Stomach smooth muscle (tissue), 2 donors: ENCODE measurements around the gene C2CD2.

Source experiments
- H3K27ac ChIP-seq: one replicate; pipeline ENCODE4 v1.7.0; 2013; ENCODE audit warnings: mild to moderate bottlenecking, low read length, inconsistent platforms
- H3K27me3 ChIP-seq, 2 donors: one replicate each; pipeline ENCODE4 v1.7.0; 2013; ENCODE audit warnings: low read length in 2 of 2; ENCODE audit not compliant: insufficient read depth in 2 of 2, control insufficient read depth in 1 of 2
- H3K36me3 ChIP-seq, 2 donors: one replicate each; pipeline ENCODE4 v1.7.0; 2013; ENCODE audit warnings: low read length in 2 of 2; ENCODE audit not compliant: control insufficient read depth in 2 of 2, insufficient read depth in 2 of 2
- H3K4me1 ChIP-seq: one replicate; pipeline ENCODE4 v1.7.0; 2013; ENCODE audit warnings: low read length; ENCODE audit not compliant: control insufficient read depth, insufficient read depth
- H3K4me3 ChIP-seq, 2 donors: one replicate each; pipeline ENCODE4 v1.7.0; 2013; ENCODE audit warnings: low read length in 2 of 2
- H3K9ac ChIP-seq, 2 donors: one replicate each; pipeline ENCODE4 v1.7.0; 2013; ENCODE audit warnings: low read length in 2 of 2, mild to moderate bottlenecking in 1 of 2
- H3K9me3 ChIP-seq, 2 donors: one replicate each; pipeline ENCODE4 v1.7.0; 2013; ENCODE audit warnings: low read length in 2 of 2; ENCODE audit not compliant: control insufficient read depth in 2 of 2
- donor health status: healthy.
- donor health status: Pancreatic carcinoma.

Gene C2CD2

DNA sequence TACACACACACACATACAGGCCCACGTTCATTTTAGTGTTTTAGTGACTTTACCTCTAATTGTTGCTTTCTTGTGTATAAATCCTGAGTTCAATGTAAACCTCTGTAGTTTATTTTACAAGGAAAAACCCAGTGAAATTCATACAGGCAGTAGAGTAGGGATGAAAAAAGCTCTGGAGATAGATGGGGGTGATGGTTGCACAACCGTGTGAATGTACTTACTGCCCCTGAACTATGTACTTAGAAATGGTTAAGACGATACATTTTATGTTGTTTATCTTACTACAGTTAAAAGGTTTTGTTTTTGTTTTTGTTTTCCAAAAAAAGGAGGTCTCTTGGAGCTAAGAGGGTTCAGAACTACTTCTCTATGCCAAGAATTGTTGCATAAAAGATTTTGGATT, 45.0 kb downstream of the C2CD2 start:
- Histone ChIP-seq H3K9ac (no peak overlapping the region), H3K9me3 (no peaks in the 10 kb centered on the region), H3K27me3 (no peaks in the 10 kb centered on the region)

DNA sequence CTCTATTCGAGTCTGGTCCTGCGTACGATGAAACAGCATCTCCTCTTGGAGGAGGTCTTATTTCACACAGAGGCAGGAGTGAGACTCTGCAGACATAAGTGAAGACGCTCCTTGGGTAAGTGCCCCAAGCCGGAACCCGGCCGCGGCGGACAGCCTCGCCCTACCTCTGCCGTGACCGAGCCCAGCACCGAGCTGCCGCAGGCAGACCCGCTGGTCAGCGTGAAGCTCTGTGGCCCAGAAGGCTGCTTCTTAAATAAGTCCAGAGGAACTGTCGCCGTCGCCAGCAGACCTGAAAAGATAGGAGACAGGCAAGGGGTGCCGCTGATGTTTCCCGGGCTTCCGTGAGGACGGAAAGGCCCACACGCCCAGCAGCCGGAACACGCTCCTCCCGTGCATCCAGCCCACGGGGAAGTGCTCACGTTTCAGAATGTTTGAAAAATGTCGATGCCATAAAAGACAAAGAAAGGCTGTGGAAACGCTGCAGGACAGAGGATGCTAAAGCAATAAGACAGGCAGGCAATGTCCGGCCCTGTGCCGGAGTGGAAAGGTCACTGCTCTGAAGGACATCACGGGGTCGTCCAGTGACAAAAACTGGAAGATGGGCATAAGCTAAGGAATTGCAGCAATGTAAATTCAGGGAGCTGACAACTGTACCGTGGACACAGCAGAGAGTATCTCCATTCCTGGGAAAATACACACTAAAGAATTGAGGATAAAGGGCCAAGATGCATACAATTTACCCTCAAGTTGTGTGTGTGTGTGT, 46.1 kb downstream of the C2CD2 start:
- Histone ChIP-seq H3K27ac (no peak overlapping the region), H3K36me3 (peaks cover 37 to 49% of the 10 kb centered on the region in 2 donors), H3K4me1 (no peaks in the 10 kb centered on the region), H3K27me3 (no peaks in the 10 kb centered on the region), H3K9ac (no peak overlapping the region), H3K4me3 (no peak overlapping the region), H3K9me3 (no peaks in the 10 kb centered on the region)

More for the DNA sequence above, 45.0 kb downstream of the C2CD2 start:
- Histone ChIP-seq H3K36me3 (peaks cover 39 to 50% of the 10 kb centered on the region in 2 donors), H3K4me3 (no peak overlapping the region), H3K27ac (no peak overlapping the region), H3K4me1 (no peaks in the 10 kb centered on the region)

DNA sequence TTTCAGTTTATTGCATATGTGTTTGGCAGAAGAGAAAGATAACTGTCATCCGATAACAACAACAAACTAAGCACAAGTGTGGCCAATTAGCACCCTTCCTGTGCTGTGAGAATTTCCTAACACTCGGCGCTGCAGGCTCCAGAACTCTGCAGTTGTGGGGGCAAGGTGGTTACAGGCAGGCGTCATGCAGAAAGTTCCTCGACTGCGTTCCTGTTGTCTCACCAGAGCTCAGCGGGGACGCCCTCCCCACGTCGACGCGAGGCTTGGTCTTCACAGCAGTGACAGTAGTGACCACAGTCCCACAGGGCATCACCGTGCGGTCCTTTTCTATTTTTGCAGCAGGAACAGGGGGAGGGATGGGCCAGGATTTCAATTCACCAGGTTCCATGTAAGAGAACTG, 47.0 kb downstream of the C2CD2 start:
- H3K4me3 ChIP-seq = no peak overlapping the region

DNA sequence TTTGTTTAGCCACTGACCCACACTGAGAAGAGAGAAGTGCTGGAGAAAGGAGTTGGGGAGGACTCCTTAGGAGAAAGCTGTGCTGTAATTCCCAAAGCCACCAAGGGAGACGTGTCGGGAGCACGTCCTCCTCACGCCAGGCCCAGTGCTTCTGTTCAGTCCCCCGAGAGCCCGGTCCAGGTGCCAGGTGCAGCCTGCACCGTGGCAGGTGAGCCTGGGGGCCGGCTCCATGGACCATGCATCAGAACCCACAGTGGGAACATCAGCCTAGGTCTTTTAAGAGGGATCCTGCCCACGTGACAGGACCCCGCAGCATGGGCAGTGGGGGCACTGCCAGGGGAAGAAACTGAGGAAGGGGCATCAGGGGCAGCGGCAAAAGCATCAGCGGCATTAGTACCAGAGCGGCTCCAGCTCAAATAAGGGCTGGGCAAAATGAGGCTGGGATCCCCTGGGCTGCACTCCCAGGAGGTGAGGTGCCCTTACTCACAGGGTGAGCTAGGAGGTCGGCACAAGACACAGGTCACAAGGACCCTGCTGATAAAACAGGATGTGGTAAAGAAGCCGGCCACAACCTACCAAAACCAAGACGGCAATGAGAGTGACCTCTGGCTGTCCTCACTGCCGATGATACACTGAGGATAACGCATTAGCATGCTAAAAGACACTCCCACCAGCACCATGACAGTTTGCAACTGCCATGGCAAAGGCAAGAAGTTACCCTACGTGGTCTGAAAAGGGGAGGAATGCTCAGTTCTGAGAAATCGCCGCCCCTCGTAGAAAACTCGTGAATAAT, 50.1 kb downstream of the C2CD2 start:
- no peaks in the 10 kb centered on the region for H3K27me3 ChIP-seq
- H3K4me1 ChIP-seq = no peaks in the 10 kb centered on the region
- peaks cover 34 to 48% of the 10 kb centered on the region in 2 donors for H3K36me3 ChIP-seq
- H3K9ac ChIP-seq = no peak overlapping the region
- no peaks in the 10 kb centered on the region for H3K9me3 ChIP-seq
- no peak overlapping the region for H3K27ac ChIP-seq
- no peak overlapping the region for H3K4me3 ChIP-seq

More for the DNA sequence above, 47.0 kb downstream of the C2CD2 start:
- Histone ChIP-seq H3K27ac (no peak overlapping the region), H3K9me3 (no peaks in the 10 kb centered on the region), H3K4me1 (no peaks in the 10 kb centered on the region), H3K27me3 (no peaks in the 10 kb centered on the region), H3K9ac (no peak overlapping the region), H3K36me3 (peaks cover 33 to 49% of the 10 kb centered on the region in 2 donors)

DNA sequence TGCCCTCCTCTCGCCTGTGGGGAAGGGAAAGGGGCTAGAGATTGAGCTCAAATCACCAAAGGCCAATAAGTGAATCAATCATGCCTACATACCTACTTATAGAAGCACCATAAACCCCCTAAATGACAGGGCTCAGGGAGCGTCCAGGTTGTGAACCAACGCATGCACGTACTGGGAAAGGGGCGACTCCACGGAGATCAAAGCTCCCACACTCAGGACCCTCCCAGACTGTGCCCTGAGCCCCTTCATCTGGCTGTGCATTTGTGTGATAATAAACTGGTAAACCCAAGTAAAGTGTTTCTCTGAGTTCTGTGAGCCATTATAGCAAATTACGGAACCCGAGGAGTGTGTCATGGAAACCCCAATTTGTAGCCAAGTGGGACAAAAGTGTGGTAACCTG, 50.9 kb downstream of the C2CD2 start:
- H3K4me3 ChIP-seq = no peak overlapping the region
- H3K9ac ChIP-seq = no peak overlapping the region
- no peaks in the 10 kb centered on the region for H3K9me3 ChIP-seq
- H3K27ac ChIP-seq = no peak overlapping the region
- peaks cover 34 to 44% of the 10 kb centered on the region in 2 donors for H3K36me3 ChIP-seq
- no peaks in the 10 kb centered on the region for H3K27me3 ChIP-seq
- H3K4me1 ChIP-seq = no peaks in the 10 kb centered on the region

DNA sequence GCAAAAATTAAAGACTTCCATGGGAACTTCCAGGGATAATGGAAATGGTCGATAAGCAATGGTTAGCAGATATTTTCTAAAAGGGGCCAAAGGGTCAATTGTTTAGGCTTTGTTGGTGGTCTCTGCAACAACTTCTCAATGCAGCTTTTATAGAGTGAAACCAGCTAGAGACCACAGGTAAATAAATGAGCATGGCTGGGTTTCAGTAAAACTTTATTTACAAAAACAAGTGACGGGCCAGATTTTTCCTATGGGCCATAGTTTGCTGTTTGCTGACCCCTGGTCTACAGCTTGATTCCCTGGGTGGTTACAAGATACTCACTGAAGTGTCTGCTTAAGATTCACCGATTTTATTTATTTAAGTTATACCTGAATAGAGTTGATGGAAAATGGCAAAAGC, 52.0 kb downstream of the C2CD2 start:
- peaks cover 3% of the 10 kb centered on the region for H3K4me1 ChIP-seq
- no peak overlapping the region for H3K9ac ChIP-seq
- no peaks in the 10 kb centered on the region for H3K9me3 ChIP-seq
- H3K27me3 ChIP-seq = no peaks in the 10 kb centered on the region
- H3K4me3 ChIP-seq = no peak overlapping the region
- H3K27ac ChIP-seq = no peak overlapping the region
- H3K36me3 ChIP-seq = peaks cover 25 to 34% of the 10 kb centered on the region in 2 donors

DNA sequence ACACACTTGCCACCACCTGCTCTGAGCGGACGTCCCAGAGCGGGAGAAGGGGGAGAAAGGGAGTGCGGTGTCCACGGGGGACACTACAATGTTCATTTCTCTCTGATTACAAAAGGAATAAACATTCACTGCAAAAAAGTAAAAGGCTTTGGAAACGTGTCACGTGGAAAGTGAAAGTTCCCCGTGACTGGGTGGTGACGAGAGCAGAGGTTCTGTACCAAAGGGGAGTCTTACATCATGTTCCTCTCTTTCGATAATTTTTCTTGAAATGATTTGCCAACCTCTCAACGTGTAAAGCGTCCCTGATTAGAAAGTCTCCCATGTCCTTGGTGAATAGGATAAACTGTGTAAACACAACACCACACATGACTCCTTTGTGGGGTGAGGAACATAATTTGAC, 52.7 kb downstream of the C2CD2 start:
- no peaks in the 10 kb centered on the region for H3K27me3 ChIP-seq
- H3K27ac ChIP-seq = no peak overlapping the region
- H3K9me3 ChIP-seq = no peaks in the 10 kb centered on the region
- no peak overlapping the region for H3K9ac ChIP-seq
- no peak overlapping the region for H3K4me3 ChIP-seq
- H3K4me1 ChIP-seq = peaks cover 5% of the 10 kb centered on the region
- peaks cover 22 to 31% of the 10 kb centered on the region in 2 donors for H3K36me3 ChIP-seq

DNA sequence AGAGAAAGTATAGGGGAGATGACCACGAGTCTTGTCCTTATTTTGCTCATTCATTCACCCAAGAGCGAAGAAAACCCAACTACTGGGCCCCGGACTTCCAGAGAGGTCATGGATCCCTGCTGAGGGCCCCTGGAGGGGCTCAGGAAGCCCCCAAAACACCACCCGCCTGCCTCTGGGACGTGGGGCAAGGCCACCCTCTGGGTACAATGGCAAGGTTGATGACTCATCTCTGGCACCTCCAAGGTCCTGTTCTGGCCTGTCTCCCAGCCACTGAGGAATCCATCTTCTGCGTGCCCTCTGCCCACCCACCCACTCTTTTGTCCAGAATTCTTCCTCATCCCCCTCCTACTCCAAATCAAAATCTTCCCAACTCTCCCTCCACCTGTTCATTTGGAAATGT, 53.4 kb downstream of the C2CD2 start:
- H3K27ac ChIP-seq = no peak overlapping the region
- H3K9ac ChIP-seq = no peak overlapping the region
- no peaks in the 10 kb centered on the region for H3K27me3 ChIP-seq
- no peak overlapping the region for H3K4me3 ChIP-seq
- no peaks in the 10 kb centered on the region for H3K9me3 ChIP-seq
- peaks cover 20 to 27% of the 10 kb centered on the region in 2 donors for H3K36me3 ChIP-seq
- H3K4me1 ChIP-seq = peaks cover 5% of the 10 kb centered on the region

DNA sequence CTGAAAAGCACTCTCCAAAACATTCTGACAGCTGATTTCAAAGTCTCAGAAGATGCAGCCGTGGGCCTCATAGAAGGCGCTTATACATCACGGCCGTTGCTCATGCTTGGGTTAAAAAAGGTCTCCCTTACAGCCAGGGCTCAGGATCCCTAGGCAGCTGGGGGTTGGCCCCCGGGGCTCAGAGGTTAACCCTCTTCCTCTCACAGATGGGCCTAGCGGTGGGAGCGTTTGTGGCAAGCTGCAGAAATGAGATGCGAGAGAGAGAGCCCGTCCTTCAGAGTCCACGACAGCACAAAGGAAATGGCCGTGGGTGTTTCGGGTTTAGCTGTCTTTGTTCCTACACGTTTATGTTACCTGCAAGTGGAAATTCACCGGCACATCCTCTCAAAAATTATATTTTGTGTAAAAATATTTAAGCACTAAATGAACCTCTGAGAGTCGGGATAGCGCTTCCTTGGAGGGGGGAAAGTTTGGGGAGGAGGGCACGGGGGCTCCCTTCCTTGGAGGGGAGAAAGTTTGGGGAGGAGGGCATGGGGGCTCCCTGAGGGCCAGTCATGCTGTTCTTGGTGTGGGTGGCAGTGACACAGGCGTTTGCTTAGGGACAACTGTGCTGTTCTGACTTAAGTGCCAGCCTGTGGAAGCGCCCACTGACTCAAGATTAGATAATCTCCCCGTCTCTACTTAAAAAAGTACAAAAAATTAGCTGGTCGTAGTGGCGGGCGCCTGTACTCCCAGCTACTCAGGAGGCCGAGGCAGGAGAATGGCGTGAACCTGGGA, 54.2 kb downstream of the C2CD2 start:
- Histone ChIP-seq H3K27me3 (no peaks in the 10 kb centered on the region), H3K27ac (no peak overlapping the region), H3K36me3 (peaks cover 18 to 30% of the 10 kb centered on the region in 2 donors), H3K9me3 (no peaks in the 10 kb centered on the region), H3K9ac (no peak overlapping the region), H3K4me1 (peaks cover 5% of the 10 kb centered on the region), H3K4me3 (no peak overlapping the region)

DNA sequence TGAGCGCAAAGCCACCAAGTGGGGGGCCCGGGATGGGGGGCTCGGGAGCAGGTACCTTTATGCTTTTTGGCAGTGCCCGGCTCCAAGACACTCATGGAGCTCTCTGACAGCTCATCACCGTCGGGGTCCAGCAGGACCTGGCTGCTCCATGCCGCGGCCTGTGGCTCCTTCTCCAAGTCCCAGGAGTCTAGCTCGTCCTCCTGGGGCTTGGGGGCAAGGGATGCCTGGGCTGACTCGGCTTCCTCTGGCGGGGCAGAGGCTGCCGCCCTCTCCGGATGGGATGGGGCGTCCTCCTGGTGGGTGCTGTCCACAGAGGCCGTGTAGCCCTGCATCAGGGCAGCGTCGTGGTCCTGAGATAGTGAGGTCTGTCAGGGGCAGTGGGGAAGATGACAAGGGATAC, 54.8 kb downstream of the C2CD2 start:
- Histone ChIP-seq H3K27me3 (no peaks in the 10 kb centered on the region), H3K27ac (no peak overlapping the region), H3K36me3 (peaks cover 20 to 30% of the 10 kb centered on the region in 2 donors), H3K4me1 (peaks cover 5% of the 10 kb centered on the region), H3K9ac (no peak overlapping the region), H3K4me3 (no peak overlapping the region), H3K9me3 (no peaks in the 10 kb centered on the region)
